Posterior cingulate gyrus (tissue), 11 donors: ENCODE results near the gene KCNK4.
"Not testable (repeated sequence)": the region's sequence is repeated elsewhere in the genome, so short reads cannot be mapped to it uniquely, and the experiment has no call there.

ENCODE experiments used
- DNase-seq, 10 donors: peaks; one replicate each; pipeline versions ENCODE4 v3.0.0 to v3.0.0-alpha.2; 2020 to 2021; ENCODE audit warnings: mixed read lengths in 3 of 10
- intact Hi-C: fragments of 100-400 bp; cut with DNase I; formaldehyde crosslinking; loops from one replicate; pipeline ENCODE4 v1.15.1; 2023

The KCNK4 gene

GRCh38 chr11:64291262-64291751 is at the start of gene KCNK4:
KCNK4 (plus strand) TSS chr11:64291302; CDS start chr11:64293019, 1,717 bp downstream.
- DNase-seq, result no peak
- intact Hi-C loops, result no loop called here

- intact Hi-C loops, result no loop called here
- peak in 5 of 10 donors; percentile 89 to 100 (median 100) for DNase-seq
These were observed 49.4 kb upstream of the KCNK4 start for GRCh38 chr11:64241491-64242374.

GRCh38 chr11:64243236-64243854 is 47.8 kb upstream of the KCNK4 start:
- no peak for DNase-seq
- intact Hi-C loops, result no loop called here

- intact Hi-C loops, result no loop called here
- no peak for DNase-seq
These were observed 47.0 kb upstream of the KCNK4 start for GRCh38 chr11:64244107-64244506.

DNA sequence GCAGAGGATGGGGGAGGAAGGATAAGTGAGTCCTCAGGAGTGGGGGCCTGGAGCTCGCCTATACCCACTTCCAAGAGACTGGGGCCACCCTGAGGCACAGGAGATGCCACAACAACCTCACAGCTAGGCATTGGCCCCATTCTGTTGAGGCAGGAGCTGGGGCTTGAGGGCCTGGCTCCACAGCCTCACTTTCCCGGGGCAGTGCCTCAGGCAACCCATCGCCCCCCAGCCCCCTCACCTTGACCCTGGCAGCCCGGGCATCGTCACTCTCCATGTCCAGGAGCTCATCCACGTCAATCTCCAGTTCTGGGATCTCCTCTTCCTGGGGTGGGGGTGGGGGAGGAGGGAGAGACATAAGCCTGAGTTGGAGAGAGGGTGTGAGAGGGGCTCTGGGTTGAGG is 46.1 kb upstream of the KCNK4 start:
- intact Hi-C loops, result no loop called here
- no peak for DNase-seq

GRCh38 chr11:64245401-64245796 is 45.7 kb upstream of the KCNK4 start:
- DNase-seq, result peak in 3 of 10 donors; percentile 49 to 81 (median 52)
- intact Hi-C loops, result no loop called here

DNA sequence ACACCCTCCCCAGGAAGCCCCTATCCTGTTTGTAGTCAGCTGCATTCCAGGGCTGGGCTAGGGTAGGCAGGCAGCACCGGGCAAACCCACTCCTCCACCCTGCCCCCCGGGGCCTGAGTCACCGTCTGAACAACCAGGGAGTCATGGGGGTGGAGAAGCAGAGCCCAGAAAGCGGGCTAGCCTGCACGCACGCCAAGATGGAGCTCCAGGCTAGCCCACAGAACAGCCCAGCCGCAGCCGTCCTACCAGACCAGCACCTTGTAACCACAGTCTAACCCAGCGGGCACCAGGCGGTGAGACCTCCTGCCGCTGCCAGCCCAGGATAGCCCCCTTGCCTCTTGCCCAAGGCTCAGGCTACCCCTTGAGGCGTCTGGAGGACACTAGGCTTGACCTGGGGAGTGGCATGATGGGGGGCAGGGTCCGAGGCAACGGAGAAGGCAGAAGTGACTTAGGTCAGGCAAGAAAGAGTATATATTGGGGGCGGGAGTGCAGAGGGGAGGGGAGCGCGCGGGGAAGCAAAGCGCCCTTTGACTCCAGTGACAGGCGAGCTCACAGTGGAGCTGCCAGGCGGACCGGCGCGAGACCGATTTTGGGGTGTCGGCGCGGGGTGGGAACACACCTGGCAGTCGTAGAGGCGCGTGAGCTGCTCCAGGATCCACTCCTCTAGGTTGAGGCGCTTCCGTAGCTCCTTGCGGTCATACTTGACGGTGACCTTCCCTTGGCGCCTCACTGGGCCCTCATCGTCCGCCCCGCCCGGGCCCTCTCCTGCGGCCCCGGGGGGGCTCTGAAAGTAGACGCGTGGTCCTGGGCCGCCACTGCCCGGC is 45.1 kb upstream of the KCNK4 start:
- DNase-seq, result peak in 2 of 10 donors; percentile 57 to 80

GRCh38 chr11:64246621-64246870 is 44.6 kb upstream of the KCNK4 start:
- intact Hi-C loops, DNase-seq: not testable (repeated sequence)

More for the DNA sequence above, 45.1 kb upstream of the KCNK4 start:
- intact Hi-C loops, result no loop called here

DNA sequence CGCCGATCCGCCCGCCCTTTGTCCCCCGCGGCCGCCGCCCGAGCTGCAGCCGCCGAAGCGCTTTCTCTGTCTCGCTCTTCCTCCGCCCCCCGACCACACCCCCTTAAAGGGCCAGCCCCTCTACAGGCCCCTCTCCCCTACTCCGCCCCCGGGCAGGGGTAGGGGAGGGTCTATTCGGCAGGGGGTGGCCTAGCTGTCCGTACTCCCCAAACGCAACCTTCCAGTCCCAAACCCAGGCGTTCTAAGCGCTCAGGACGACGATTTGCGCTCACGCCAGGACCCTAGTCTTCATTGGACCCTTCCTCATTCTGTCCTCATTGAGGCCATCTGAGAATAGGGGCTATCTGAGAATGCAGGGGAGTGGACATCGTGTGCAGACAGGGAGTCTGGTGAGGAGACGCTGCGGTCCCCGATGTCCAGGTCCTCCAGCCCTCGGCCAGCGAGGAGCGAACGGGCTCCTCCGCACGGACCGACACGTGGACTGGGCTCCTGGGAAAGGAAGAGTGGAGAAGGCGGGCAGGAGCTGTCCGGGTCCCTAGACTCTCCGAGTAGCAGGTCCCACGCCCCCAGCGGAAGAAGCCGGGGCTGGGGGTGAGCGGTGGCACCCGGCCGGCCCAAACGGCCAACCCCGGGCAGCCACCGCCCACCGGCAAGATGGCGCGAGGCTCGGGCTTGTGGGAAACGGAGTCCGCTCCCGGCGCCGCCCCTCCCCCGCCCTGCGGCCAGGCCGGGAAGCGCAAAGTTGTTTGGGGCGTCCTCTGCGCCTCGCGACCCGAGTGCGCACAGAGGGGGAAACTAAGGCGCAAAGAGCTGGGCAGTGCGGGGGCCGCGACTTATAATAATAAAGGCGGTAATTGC is 44.0 kb upstream of the KCNK4 start, which contains the start of gene PPP1R14B:
Gene PPP1R14B (minus strand): TSS at position 73 of the 858 bp plus-strand sequence. CDS start 270 bp downstream, outside the sequence.
- DNase-seq, result peak; percentile 79 to 97 (median 88)
- intact Hi-C loops, result no loop called here

DNA sequence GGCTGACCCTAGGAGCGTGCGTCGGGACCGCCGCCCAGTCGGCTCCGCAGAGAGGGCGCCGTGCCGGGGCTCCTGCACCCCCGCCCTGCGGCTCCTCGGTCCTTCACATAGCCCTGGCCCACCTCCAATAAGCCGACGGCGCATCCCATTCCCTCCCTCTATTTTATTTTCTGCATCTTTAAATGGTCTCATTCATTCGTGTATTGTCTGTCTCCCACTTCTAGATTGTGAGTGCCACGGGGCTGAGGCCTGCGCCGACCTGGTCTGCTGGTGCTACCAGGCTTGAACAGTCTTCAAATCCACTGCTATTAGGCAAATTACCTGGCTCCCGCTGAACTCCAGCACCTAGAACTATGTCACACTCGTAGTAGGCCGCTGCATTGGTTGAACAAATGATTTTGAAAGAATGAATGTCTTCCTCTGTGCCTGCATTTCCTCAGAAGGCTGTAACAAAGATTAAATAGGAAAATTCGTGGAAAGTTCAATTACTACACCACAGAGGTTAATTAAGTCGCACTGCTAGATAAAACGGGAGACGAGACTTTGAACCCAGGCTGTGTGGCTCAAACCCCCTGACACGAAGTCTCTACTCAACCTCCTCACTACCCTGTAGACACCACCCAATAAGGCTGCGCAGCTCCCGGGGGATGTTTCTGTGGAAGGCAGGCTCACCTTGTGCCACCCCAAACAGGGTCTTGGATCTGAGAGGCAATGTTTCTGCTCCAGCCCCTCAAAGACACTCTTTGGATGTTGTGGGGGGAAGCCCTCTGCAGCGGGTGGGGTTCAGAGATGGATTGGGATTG is 43.2 kb upstream of the KCNK4 start:
- DNase-seq, result no peak
- intact Hi-C loops, result no loop called here

DNA sequence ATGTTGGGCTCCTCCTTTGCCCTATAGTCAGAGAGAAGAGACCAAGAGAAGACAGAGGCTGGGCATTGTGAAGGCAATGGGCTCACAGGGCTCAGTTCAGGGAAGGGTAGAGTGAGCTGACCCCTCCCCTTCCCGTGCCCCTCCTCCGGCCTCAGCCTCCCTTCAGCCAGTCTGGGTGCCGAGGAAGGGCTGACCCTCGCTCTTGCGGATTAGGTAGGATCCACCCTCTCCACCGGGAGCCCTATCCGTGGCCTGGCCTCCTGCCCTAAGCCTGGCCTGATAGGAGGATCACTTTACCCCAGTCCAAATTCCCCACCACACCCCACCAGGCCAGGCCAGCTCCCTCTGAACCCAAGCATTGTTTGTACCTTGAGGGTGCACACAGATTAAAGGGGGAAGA is 42.5 kb upstream of the KCNK4 start:
- intact Hi-C loops, result no loop called here

GRCh38 chr11:64249038-64249437 is 42.1 kb upstream of the KCNK4 start:
- peak in 1 of 10 donors; percentile 75 for DNase-seq
- intact Hi-C loops, result no loop called here

More for the DNA sequence above, 42.5 kb upstream of the KCNK4 start:
- DNase-seq, result no peak

DNA sequence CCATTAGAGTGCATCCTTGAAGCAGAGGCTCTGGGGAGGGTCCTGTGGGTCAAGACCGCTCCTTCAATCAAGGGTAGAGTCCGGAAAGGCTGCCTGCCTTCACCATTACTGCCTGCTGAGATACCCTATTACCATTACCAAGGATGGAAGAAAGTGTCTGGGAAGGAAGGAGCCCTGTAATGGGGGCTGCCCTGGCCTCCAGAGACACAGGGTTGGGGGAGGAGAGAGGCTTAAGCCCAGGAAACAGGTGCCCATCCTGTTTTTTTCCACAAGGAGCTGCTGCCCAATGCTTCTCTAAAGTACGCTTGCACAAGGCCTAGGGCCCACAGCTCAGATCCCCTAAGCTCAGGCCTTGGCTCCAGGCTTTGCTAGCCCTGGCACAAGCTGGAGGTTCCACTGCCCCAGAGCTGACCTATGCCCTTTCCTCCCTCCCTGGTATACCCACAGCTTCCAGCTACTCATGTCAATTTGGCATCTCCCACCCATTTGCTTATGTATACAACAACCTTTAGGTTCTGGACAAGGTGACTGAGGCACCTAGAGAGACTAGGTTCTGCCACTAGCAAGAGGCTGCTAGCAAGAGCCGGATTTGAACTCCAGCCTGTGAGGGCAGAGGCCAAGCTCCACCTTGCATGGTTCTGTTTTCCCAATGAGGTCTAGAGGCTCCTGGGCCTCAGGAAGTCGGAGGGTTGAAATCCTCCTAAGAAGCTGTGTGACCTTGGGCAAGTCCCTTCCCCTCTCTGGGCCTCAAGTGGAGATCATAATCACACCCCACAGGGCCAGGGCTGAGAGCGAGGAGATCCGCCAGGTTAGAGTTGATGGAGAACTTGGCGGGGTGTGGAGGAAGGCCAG is 41.3 kb upstream of the KCNK4 start:
- intact Hi-C loops, result loop anchor here (5.0 kb wide), 1 partner anchor 53 kb away; the partner anchor contains the start of gene CATSPERZ
- DNase-seq, result no peak

GRCh38 chr11:64250415-64251015 is 40.6 kb upstream of the KCNK4 start:
- intact Hi-C loops, result loop anchor here (5.0 kb wide), 1 partner anchor 52 kb away; the partner anchor contains the start of gene CATSPERZ
- no peak for DNase-seq

- intact Hi-C loops, result loop anchor here (5.0 kb wide), 1 partner anchor 51 kb away; the partner anchor contains the start of gene CATSPERZ
- DNase-seq, result peak in 5 of 10 donors; percentile 46 to 90 (median 78)
These were observed 39.9 kb upstream of the KCNK4 start, which contains the start of gene PLCB3 for GRCh38 chr11:64251016-64251752. PLCB3 (plus strand) TSS chr11:64251530; CDS start chr11:64251650, 120 bp downstream.

DNA sequence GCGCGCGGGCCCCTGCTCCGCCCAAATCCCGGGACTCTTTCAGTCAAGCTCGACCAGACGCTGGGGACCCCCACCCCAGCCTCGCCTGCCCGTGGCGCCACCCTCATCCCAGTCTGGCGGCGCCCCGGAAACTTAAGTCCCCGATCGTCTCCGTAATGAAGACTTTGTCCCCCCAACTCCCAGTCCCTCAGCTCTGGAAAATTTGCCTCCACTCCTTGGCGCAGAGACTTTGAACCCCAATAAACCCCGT is 39.4 kb upstream of the KCNK4 start:
- intact Hi-C loops, result loop anchor here (5.0 kb wide), 1 partner anchor 51 kb away; the partner anchor contains the start of gene CATSPERZ
- no peak for DNase-seq
